Measurements from ENCODE around the gene SECISBP2.

Gene SECISBP2

GRCh38 chr9:89376286-89376685 lies 58.0 kb downstream of the SECISBP2 start:
- no peak for ATAC-seq
- no peak for DNase-seq (ENCODE audit: low spot score in 2 of 2)
- Mint-ChIP-seq H3K27ac (peak overlapping the region; percentile 90), H3K4me1 (peaks cover 62% of the 10 kb centered on the region), H3K36me3 (peaks cover 87% of the 10 kb centered on the region), H3K9me3 (no peaks in the 10 kb centered on the region), H3K4me3 (no peak overlapping the region)

GRCh38 chr9:89376741-89377351 lies 58.5 kb downstream of the SECISBP2 start:
- Mint-ChIP-seq H3K4me3 (no peak overlapping the region), H3K4me1 (peaks cover 68% of the 10 kb centered on the region), H3K36me3 (peaks cover 92% of the 10 kb centered on the region), H3K9me3 (no peaks in the 10 kb centered on the region), H3K27ac (peak overlapping the region; percentile 90)
- DNase-seq (ENCODE audit: low spot score in 2 of 2): no peak
- ATAC-seq: no peak

- ATAC-seq (no peak), DNase-seq (ENCODE audit: low spot score in 2 of 2) (no peak)
- H3K36me3 Mint-ChIP-seq: peaks cover 93% of the 10 kb centered on the region
- peaks cover 70% of the 10 kb centered on the region for H3K4me1 Mint-ChIP-seq
- H3K27ac Mint-ChIP-seq: peak overlapping the region; percentile 90
- H3K4me3 Mint-ChIP-seq: no peak overlapping the region
- H3K9me3 Mint-ChIP-seq: no peaks in the 10 kb centered on the region
Observed at GRCh38 chr9:89377411-89377810, 59.1 kb downstream of the SECISBP2 start.

- peaks cover 69% of the 10 kb centered on the region for H3K4me1 Mint-ChIP-seq
- peak overlapping the region; percentile 90 for H3K27ac Mint-ChIP-seq
- H3K9me3 Mint-ChIP-seq: no peaks in the 10 kb centered on the region
- H3K4me3 Mint-ChIP-seq: no peak overlapping the region
- peaks cover 93% of the 10 kb centered on the region for H3K36me3 Mint-ChIP-seq
- DNase-seq (ENCODE audit: low spot score in 2 of 2) (no peak), ATAC-seq (no peak)
Observed at GRCh38 chr9:89378541-89378940, 60.2 kb downstream of the SECISBP2 start.

GRCh38 chr9:89379031-89379430 lies 60.7 kb downstream of the SECISBP2 start:
- Mint-ChIP-seq H3K4me1 (peaks cover 69% of the 10 kb centered on the region), H3K27ac (peak overlapping the region; percentile 90), H3K4me3 (no peak overlapping the region), H3K9me3 (no peaks in the 10 kb centered on the region), H3K36me3 (peaks cover 95% of the 10 kb centered on the region)
- ATAC-seq: no peak
- no peak for DNase-seq (ENCODE audit: low spot score in 2 of 2)

GRCh38 chr9:89379508-89380115 lies 61.3 kb downstream of the SECISBP2 start:
- Mint-ChIP-seq H3K27ac (peak overlapping the region; percentile 90), H3K4me1 (peaks cover 67% of the 10 kb centered on the region), H3K36me3 (peaks cover 100% of the 10 kb centered on the region), H3K9me3 (no peaks in the 10 kb centered on the region), H3K4me3 (no peak overlapping the region)
- DNase-seq (ENCODE audit: low spot score in 2 of 2) (no peak), ATAC-seq (no peak)

- ATAC-seq (no peak), DNase-seq (ENCODE audit: low spot score in 2 of 2) (no peak)
- H3K27ac Mint-ChIP-seq: peak overlapping the region; percentile 90
- H3K36me3 Mint-ChIP-seq: peaks cover 100% of the 10 kb centered on the region
- H3K4me3 Mint-ChIP-seq: no peak overlapping the region
- no peaks in the 10 kb centered on the region for H3K9me3 Mint-ChIP-seq
- H3K4me1 Mint-ChIP-seq: peaks cover 56% of the 10 kb centered on the region
Observed at GRCh38 chr9:89380437-89381307, 62.4 kb downstream of the SECISBP2 start.

GRCh38 chr9:89381308-89381609 lies 63.0 kb downstream of the SECISBP2 start:
- Mint-ChIP-seq H3K4me1 (peaks cover 53% of the 10 kb centered on the region), H3K27ac (peak overlapping the region; percentile 90), H3K4me3 (no peak overlapping the region), H3K9me3 (no peaks in the 10 kb centered on the region), H3K36me3 (peaks cover 100% of the 10 kb centered on the region)
- ATAC-seq: no peak
- no peak for DNase-seq (ENCODE audit: low spot score in 2 of 2)

- Mint-ChIP-seq H3K4me1 (peaks cover 43% of the 10 kb centered on the region), H3K9me3 (no peaks in the 10 kb centered on the region), H3K4me3 (no peak overlapping the region), H3K36me3 (peaks cover 100% of the 10 kb centered on the region), H3K27ac (peak overlapping the region; percentile 90)
- DNase-seq (ENCODE audit: low spot score in 2 of 2) (no peak), ATAC-seq (no peak)
Observed at GRCh38 chr9:89382026-89382986, 64.0 kb downstream of the SECISBP2 start.

GRCh38 chr9:89383030-89383720 lies 64.9 kb downstream of the SECISBP2 start:
- no peak for ATAC-seq
- peaks cover 100% of the 10 kb centered on the region for H3K36me3 Mint-ChIP-seq
- peaks cover 41% of the 10 kb centered on the region for H3K4me1 Mint-ChIP-seq
- H3K9me3 Mint-ChIP-seq: no peaks in the 10 kb centered on the region
- peak overlapping the region; percentile 90 for H3K27ac Mint-ChIP-seq
- no peak for DNase-seq (ENCODE audit: low spot score in 2 of 2)
- no peak overlapping the region for H3K4me3 Mint-ChIP-seq

GRCh38 chr9:89383721-89384300 lies 65.5 kb downstream of the SECISBP2 start:
- Mint-ChIP-seq H3K4me3 (no peak overlapping the region), H3K9me3 (no peaks in the 10 kb centered on the region), H3K27ac (peak overlapping the region; percentile 90), H3K36me3 (peaks cover 100% of the 10 kb centered on the region), H3K4me1 (peaks cover 38% of the 10 kb centered on the region)
- DNase-seq (ENCODE audit: low spot score in 2 of 2): no peak
- no peak for ATAC-seq

GRCh38 chr9:89384783-89385182 lies 66.5 kb downstream of the SECISBP2 start:
- Mint-ChIP-seq H3K4me1 (peaks cover 34% of the 10 kb centered on the region), H3K36me3 (peaks cover 100% of the 10 kb centered on the region)
- no peak for ATAC-seq

GRCh38 chr9:89386206-89386605 lies 67.9 kb downstream of the SECISBP2 start:
- Mint-ChIP-seq H3K4me1 (peaks cover 31% of the 10 kb centered on the region), H3K36me3 (peaks cover 100% of the 10 kb centered on the region), H3K4me3 (no peak overlapping the region), H3K27ac (peak overlapping the region; percentile 90), H3K9me3 (no peaks in the 10 kb centered on the region)
- DNase-seq (ENCODE audit: low spot score in 2 of 2): no peak
- no peak for ATAC-seq

More at GRCh38 chr9:89384783-89385182, 66.5 kb downstream of the SECISBP2 start:
- no peaks in the 10 kb centered on the region for H3K9me3 Mint-ChIP-seq
- peak overlapping the region; percentile 90 for H3K27ac Mint-ChIP-seq
- no peak for DNase-seq (ENCODE audit: low spot score in 2 of 2)
- H3K4me3 Mint-ChIP-seq: no peak overlapping the region

GRCh38 chr9:89386797-89387196 lies 68.5 kb downstream of the SECISBP2 start:
- peak overlapping the region; percentile 90 for H3K27ac Mint-ChIP-seq
- H3K4me3 Mint-ChIP-seq: no peak overlapping the region
- no peaks in the 10 kb centered on the region for H3K9me3 Mint-ChIP-seq
- H3K36me3 Mint-ChIP-seq: peaks cover 100% of the 10 kb centered on the region
- H3K4me1 Mint-ChIP-seq: peaks cover 25% of the 10 kb centered on the region
- ATAC-seq (no peak), DNase-seq (ENCODE audit: low spot score in 2 of 2) (no peak)
